Measurements from ENCODE around the gene KRTAP10-11.

DNA sequence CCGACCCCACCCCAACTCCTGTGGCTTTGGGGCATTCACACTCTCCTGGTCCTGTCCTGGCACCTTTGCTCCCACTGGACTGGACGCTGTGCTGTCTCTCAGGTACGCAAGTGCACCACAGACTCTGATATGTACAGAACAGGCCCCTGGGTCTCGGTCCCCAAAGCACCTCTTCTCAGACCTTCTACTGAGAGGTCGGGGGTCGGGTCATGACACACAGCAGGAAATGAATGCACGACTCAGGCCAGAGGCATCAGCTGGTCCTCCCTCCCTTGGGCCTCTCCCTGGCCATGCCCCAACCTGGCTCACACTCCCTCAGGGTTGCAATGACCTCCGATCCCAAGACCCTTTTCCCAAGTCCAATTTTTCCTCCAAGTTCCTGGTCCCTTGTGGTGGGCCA lies 49.0 kb downstream of the KRTAP10-11 start:
- no peak for TF ChIP-seq CTCF (conservative IDR thresholded peaks at IDR 0.05 in 1 of 2, IDR thresholded peaks at IDR 0.05 in 1 of 2; ENCODE audit: extremely low read depth in 1 of 2, insufficient read depth in 1 of 2, low read depth in 1 of 2, low read length in 2 of 2)
- TF ChIP-seq EZH2 (IDR thresholded peaks at IDR 0.05; ENCODE audit: borderline replicate concordance, low read length) = no peak

Measured in mammary epithelial cell (primary cell).